Epidermal melanocyte (primary cell): ENCODE results near the gene SNX22.

Experiments used
- DNase-seq: peaks from one replicate; pipeline ENCODE4 v3.0.0; 2011; ENCODE audit warnings: low spot score; ENCODE audit not compliant: insufficient read length

The SNX22 gene

DNA sequence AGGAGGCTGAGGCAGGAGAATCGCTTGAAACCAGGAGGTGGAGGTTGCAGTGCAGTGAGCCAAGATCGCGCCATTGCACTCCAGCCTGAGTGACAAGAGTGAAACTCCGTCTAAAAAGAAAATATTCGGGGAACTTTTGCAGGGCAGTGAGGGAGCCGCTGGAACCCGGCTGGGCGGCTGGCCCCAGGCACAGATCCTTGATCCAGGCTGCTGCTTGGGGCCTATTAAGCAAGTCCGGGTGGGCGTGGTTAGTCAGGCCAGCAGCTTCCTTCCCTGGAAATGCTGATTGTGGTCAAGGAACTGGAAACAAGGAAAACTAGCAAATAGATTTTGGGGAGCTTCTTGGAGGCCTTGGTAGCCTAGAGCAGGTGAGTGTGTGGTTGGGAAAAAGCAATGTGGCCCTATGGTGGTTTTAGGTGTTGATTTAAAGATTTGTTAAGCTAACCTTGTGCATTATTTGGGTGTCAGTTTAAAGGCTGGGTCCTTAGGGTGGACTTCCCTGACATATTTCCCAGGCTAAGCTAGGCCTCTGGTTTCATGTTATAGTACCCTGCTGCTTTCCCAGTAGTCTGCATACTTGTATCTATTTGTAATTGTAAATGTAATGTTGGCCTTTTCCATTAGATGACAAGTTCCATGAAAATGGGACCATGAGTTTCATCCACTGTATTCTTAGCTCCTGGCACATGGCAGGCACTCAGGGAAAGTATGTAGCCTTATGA lies 17.7 kb upstream of the SNX22 start:
- DNase-seq = no peak

- DNase-seq = no peak
Measured at GRCh38 chr15:64134345-64134829, 17.1 kb upstream of the SNX22 start.

GRCh38 chr15:64136347-64136746 lies 15.2 kb upstream of the SNX22 start:
- DNase-seq = no peak

DNA sequence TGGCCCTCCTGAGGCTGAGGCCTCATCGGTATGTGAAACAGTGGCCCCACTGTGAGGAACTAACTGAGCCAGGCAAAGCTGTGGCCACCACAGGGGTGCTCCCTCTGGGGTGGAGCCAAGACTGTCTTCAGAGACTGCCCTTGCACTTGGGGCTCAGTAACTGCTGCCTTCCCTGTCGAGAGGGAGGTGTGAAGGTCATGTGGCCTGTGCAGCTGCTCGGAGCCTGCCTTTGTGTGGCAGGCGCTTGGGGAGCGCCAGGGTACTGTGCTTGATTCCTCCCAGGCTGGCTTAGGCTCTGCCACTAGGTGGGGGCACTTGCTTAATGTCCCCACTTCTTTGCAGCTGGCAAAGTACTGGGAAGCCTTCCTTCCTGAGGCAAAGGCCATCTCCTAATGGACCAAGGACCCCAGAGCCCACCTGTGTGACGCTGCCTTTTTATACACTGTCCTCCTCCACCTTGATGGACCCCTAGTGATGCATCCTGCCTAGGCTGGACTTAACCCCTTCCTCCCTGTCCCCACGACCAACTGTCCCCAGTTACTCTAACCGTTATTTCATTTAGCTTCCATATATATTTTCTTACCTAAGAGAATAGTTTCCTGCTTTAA lies 14.2 kb upstream of the SNX22 start:
- DNase-seq = no peak

DNA sequence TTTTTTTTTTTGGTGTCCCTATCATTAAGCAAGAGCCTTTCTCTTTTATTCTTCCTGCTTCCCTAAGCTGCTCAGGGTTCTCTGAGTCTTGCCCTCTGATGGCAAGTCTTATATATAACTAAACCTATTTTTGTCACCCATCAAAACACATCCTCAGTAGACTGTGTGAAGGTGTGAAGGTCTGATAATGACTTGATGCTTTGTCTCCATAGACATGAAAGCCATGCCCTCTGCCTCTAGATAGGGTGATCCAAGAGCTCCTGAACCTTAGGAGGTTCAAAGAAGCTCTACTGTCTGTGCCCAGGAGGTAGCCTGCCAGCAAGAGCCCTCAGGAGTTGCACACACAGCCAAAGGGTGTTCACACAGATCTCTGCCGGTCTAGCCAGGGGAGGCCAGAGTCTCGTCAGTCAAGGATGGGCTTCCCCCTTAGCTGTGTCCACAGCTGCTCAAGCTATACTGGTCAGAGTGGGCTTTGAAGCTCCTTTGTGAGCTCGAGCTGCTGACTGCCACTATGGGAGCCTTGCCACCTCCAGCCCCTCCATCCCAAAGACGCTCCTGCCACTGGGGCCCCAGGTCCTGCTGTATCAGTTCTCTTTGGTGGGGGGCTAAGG lies 13.1 kb upstream of the SNX22 start:
- no peak for DNase-seq

GRCh38 chr15:64141798-64142512 lies 9.6 kb upstream of the SNX22 start:
- DNase-seq = no peak

GRCh38 chr15:64143276-64143675 lies 8.3 kb upstream of the SNX22 start:
- no peak for DNase-seq

GRCh38 chr15:64144192-64144564 lies 7.4 kb upstream of the SNX22 start:
- DNase-seq = no peak

- DNase-seq = no peak
Measured at GRCh38 chr15:64144565-64145281, 6.8 kb upstream of the SNX22 start.

- no peak for DNase-seq
Measured at GRCh38 chr15:64146041-64146440, 5.5 kb upstream of the SNX22 start.

GRCh38 chr15:64146520-64146884 lies 5.0 kb upstream of the SNX22 start:
- no peak for DNase-seq

DNA sequence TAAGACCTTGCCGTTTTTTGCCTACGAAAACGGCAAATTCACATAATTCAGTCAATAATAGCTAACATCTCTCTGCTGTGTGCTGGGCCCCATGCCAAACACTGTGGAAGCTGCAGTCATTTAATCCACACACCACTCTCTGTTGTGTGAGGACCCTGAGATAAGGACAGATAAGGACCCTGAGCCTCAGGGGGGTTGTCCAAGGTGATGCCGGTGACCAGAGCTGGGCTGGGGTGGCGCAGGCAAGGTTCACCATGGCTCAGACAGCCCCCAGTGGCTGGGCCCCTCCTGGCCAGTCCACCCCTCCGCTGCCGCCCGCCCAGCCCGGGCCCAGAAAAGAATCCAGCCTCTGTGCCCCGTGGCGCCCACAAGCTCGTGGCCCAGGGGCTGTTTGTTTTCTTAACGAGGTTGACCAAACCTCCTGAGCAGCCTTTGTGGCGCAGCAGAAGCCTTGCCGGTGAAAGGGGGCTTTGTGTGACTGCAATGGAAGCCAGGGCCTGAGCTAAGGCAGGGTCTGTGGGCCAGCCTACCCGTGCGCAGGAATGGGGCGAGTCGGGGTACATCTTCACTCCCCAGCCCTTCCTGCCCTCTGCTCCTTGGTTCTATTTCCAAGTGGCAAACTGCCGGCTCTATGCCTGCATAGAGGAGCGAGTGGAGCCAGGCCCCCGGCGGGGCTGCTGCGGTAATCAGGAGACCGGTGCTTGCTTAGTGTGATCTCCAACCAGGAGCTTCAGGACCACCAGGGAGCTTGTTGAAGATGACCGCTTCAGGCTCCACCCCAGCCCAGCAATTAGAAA lies 4.4 kb upstream of the SNX22 start:
- no peak for DNase-seq

- no peak for DNase-seq
Measured at GRCh38 chr15:64148168-64148567, 3.4 kb upstream of the SNX22 start.

- no peak for DNase-seq
Measured at GRCh38 chr15:64148581-64148980, 3.0 kb upstream of the SNX22 start.

- DNase-seq = no peak
Measured at GRCh38 chr15:64149424-64149823, 2.1 kb upstream of the SNX22 start.

GRCh38 chr15:64149893-64150578 lies 1.5 kb upstream of the SNX22 start:
- DNase-seq = no peak

DNA sequence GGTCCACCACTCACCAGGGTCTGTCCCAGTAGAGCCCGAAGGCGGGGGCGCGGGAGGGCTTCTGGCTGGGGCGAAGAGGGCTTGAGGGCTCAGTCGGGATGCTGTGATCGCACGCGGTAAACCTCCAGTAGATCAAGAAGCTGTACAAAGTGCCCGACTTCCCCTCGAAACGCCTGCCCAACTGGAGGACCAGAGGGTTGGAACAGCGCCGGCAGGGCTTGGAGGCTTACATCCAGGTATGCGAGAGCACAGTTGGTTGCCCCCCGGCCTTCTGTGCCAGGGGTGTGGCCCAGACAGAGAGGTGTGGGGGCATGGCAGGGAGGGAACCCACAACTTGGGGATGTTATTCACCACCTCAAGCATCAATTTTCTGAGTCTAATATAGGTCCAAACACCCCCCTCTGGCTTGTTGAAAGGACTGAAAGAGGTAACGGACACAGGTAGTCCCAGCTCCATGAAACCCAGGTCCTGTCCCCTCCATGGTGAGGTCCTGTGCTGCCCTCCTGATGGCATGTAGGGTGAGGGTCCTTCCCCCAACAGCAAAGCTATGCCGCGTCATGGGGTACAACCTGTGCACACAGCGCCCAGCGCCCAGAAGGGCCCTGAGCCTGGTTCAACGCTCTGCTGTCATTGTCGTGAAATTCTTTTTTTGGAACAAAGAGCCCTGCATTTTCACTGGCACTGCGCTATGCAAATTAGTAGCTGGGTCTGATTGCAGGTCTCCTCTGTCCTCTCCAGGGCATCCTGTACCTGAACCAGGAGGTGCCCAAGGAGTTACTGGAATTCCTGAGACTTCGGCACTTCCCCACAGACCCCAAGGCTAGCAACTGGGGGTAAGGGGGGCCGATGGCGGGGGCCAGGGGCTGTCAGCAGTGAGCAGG lies 1.2 kb downstream of the SNX22 start:
- no peak for DNase-seq

DNA sequence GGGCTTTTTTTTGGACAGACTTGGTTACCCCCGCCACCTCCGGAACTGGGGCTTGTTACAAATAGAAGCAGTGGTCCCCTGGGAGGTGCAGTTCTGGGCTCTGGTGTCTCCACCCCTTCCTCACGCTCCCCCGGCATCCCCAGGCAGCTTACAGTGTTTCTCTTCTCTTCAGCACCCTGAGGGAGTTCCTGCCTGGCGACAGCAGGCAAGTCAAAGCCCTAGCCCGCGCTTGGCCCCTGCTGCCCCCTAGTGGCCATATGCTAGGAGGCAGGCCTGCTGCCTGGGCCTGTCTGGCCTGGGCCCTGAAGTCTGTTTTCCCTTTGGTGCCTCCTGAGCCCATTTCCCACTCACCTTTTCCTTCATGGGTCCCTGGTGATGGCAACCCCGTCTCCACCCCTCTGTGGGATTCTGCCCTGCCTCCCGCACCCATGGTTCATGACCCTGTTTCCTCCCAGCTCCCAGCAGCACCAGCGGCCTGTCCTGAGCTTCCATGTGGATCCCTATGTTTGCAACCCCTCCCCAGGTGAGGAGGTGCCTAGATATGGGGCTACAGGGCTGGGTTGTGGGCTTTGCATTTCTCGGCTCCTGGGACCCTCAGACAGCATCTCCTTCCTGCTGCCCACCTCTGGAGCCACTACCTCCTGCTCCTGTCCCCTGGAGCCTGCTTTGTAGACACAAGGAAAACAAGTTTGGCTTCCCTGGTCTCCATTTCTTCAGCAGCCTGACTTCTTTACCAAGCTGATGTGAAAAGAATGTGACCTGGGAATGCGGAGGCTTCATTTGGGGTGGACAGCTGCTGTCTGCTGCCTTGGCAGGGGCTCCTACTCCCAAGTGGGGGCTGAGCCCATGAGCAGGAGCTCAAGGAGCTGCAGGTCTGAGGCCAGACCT lies 2.2 kb downstream of the SNX22 start:
- peak; percentile 98 for DNase-seq
